HL-60 (cell line): Measurements from ENCODE around the gene BEND3.

Experiments used
- CTCF ChIP-seq: IDR thresholded peaks from one replicate; pipeline ENCODE4 v1.5.1; 2011; ENCODE audit warnings: low read length, control low read depth, inconsistent platforms; ENCODE audit not compliant: insufficient read depth
- GABPA ChIP-seq: IDR thresholded peaks from 2 replicates; pipeline ENCODE4 v1.6.1; 2012; ENCODE audit warnings: low read depth
- POLR2AphosphoS5 ChIP-seq: IDR thresholded peaks from 2 replicates; pipeline ENCODE4 v1.6.1; 2012; ENCODE audit warnings: low read depth
- SPI1 ChIP-seq: IDR thresholded peaks from 2 replicates; pipeline ENCODE4 v1.6.1; 2012; ENCODE audit warnings: low read depth, mild to moderate bottlenecking, borderline replicate concordance
- TF ChIP-seq, protein P1 (sequence below): IDR thresholded peaks from 2 replicates; pipeline ENCODE4 v1.6.1; 2012; ENCODE audit warnings: low read depth; ENCODE audit not compliant: insufficient replicate concordance

- TF ChIP-seq CTCF (no peak), POLR2AphosphoS5 (no peak), SPI1 (no peak), GABPA (no peak)
- TF ChIP-seq, protein P1, sequence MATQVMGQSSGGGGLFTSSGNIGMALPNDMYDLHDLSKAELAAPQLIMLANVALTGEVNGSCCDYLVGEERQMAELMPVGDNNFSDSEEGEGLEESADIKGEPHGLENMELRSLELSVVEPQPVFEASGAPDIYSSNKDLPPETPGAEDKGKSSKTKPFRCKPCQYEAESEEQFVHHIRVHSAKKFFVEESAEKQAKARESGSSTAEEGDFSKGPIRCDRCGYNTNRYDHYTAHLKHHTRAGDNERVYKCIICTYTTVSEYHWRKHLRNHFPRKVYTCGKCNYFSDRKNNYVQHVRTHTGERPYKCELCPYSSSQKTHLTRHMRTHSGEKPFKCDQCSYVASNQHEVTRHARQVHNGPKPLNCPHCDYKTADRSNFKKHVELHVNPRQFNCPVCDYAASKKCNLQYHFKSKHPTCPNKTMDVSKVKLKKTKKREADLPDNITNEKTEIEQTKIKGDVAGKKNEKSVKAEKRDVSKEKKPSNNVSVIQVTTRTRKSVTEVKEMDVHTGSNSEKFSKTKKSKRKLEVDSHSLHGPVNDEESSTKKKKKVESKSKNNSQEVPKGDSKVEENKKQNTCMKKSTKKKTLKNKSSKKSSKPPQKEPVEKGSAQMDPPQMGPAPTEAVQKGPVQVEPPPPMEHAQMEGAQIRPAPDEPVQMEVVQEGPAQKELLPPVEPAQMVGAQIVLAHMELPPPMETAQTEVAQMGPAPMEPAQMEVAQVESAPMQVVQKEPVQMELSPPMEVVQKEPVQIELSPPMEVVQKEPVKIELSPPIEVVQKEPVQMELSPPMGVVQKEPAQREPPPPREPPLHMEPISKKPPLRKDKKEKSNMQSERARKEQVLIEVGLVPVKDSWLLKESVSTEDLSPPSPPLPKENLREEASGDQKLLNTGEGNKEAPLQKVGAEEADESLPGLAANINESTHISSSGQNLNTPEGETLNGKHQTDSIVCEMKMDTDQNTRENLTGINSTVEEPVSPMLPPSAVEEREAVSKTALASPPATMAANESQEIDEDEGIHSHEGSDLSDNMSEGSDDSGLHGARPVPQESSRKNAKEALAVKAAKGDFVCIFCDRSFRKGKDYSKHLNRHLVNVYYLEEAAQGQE, result no peak
These were observed 13.3 kb upstream of the BEND3 start for GRCh38 chr6:107128577-107128976.
